Endothelial cell of hepatic sinusoid (primary cell): ENCODE data around the gene ENDOV.

Experiments
- in situ Hi-C: cut with HindIII; loops from 2 replicates; pipeline ENCODE4 v1.10.0; 2017; ENCODE audit warnings: low sequenced_read_pairs

Gene ENDOV

DNA sequence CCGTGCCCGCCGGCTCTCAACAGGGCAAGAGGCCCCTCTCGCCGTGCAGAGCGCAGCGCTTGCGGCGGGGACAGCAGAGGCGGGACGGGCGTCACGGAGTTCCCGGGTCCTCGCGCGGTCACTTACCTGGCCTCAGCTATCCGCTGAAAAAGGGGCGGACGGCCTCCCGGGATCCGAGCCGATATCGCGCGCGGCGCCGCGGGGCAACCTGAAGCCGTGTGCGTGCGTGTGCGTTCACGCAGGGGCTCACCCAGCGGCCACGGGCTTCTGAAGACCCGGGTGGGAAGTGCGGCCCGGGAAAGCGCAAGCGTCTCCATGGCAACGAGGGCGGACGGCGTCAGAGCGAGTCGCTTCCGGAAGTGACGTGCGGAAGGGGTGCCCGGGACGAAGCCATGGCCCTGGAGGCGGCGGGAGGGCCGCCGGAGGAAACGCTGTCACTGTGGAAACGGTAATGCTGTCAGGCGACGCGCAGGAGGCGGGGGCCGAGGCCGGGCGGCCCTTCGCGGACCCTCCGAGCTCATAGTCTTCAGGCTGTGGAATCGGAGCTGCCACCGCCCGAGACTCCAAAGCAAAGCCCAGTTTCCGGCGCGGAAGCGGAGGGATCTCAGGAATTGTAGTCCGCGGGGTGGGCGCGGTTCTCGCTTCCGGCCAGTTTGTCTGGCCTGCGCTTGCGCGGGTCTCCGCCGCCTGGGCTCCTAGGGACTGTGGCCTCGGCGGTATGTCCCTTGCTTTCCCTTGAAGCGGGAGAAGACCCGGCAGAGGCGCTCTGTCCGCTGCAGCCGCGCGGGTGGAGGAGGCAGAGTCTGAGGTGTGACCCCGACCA is at the start of gene ENDOV:
ENDOV (plus strand) TSS at position 365 of the 823 bp plus-strand sequence; CDS start at position 393, 28 bp downstream.
- in situ Hi-C loops = loop anchor here (10.0 kb wide), 1 partner anchor 110 kb away; no protein-coding TSS in a partner anchor

DNA sequence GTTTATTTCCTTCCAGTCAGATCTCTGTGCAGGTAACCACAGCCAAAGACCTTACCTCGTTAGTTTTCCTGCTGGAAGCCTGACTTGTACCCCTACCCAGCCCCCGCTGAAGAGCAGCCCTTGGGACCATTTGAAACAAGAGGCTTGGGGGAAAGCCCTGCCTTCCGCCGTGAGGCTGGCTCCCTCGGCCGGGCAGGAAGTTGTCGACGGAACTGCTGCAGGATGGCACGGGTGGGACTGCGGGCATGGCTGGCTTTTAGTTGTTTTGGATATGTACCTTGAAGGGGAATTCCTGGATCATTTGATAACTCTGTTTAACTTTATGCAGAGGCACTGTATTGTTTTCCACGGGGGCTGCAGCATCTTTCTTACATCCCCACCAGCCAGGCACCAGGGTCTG is 49.0 kb upstream of the ENDOV start:
- in situ Hi-C loops = no loop called here

DNA sequence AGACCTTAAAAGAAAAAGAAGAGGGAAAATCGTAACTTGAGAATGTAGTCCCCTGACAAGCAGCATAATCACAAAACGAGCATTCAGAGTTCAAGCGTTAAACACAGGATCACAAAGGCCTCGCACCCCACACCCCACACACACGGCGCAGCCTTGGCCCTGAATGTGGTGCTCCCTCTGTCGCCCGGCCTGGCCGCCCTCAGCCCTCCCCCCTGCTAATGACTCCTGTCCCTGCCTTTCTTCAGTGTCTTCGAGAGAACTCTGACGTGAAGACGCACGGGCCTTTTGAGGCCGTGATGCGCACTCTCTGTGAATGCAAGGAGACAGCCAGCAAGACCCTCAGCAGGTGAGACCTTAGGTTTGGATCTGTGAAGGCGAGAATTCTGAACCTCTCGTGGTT is 47.5 kb upstream of the ENDOV start:
- in situ Hi-C loops = no loop called here

DNA sequence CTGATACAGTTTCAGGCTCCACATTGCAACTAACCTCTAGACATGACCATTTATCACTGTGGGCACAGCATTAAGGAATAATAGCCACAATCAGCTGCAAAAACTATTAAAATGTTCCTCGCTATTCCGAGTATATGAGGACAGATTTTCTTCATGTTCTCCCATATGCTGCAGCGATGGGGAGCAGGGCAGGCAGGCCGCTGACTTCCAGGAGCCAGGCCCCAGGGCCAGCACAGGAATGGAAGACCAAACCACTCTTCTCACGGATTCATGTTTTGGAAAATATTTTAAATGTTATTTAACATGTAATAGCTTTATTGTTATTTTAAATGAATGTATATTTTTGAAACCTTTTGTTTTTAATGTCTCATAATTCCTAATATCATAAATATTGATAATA is 43.8 kb upstream of the ENDOV start:
- in situ Hi-C loops = no loop called here

DNA sequence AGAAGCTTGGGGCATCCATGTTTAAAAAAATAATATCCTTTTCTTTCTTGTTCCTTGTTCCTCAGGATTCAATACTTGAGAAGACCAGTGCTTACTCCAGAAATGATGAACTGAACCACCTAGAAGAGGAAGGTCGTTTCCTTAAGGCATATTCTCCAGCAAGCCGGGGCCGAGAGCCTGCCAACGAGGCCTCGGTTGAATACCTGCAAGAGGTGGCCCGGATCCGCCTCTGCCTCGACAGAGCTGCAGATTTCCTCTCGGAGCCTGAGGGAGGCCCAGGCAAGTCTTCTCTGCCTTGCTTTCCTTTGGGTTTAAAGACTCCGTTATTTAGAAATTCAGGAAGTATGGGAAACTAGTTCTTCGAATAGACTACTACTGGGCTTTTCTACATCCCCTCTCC is 42.5 kb upstream of the ENDOV start:
- in situ Hi-C loops = no loop called here

DNA sequence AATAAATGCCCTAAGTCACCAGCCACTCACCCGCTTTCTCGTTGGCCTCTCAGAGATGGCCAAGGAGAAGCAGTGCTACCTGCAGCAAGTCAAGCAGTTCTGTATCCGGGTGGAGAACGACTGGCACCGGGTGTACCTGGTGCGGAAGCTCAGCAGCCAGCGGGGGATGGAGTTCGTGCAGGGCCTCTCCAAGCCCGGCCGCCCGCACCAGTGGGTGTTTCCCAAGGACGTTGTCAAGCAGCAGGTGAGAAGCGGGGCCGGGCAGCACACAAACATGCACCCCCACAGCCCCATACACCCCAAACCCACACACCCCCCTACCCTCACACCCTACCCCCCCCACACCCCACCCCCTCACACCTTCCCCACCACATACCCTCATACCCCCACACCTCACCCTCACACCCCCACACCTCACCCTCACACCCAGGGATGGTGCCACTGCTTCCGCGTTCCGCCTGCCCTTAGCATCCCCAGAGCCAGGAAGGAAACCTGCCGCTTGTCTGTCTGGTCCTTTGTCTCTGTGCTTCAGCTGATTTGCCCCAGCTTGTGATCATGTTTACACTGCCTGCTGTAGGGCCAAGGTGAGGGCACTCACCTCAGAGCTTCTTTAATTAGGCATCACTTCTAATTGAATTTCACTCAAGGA is 41.9 kb upstream of the ENDOV start:
- in situ Hi-C loops = no loop called here

DNA sequence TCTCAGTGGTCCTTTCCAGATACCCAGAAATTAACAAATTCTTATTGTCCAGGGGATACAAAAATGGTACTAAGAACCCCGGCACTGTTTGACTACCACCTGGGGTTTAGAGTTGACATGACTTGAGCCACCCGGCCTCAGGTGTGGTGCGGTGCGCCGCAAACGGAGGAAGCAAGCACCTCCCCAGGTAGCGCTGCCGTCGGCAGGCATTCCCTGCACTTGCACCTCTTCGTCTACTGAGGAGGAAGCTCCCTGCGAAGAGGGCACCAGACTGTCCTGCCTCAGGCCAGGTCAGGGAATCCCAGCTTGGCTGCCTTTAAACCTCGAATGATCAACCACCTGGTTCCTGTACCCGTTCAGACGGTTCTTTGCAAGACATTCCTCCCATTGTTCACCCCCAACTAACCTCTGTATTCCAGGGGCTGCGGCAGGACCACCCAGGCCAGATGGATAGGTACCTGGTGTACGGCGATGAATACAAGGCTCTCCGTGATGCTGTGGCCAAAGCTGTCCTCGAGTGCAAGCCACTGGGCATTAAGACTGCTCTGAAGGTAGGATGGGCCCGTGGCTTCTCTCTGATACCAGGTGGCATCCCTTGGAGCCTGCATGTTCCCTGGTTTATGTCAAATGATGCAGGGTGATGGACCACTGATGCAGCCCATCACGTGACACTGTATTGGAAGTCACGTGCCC is 40.8 kb upstream of the ENDOV start:
- in situ Hi-C loops = no loop called here

DNA sequence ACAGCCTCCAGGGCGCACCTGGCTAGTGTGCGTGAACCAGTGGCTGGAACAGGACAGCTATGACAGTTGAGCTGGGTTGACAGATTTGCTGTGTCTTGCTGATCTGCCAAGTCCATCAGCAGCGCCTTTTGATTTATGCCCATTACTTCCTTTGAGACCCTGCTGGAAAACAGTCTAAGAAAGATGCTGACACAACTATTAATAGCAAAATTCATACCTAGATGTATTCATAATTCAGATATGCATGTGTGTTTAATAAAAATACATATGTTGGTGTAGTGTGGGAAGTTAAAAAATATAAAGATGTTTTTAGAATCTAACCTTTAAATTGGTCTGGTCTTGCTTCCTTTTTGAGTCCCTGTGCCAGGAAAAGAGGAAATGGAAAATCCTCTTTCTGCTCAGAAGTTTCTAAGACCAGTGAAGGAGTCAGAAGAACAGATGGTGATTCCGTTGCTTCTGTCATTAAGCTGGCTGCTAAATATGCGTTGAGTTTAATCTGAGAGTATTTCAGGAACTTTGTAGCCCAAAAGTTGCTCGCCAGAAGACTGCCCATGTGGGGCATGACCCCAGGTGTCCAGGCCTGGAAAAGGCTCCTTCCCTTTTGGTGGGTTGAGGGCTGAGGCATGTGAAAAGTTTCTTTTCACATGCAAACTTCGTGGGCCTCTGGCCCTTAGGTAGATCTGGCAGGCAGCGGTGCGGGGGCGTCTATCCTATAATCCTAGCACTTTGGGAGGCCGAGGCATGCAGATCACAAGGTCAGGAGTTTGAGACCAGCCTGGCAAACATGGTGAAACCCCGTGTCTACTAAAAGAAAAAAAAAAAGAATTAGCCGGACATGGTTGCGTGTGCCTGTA is 40.0 kb upstream of the ENDOV start:
- in situ Hi-C loops = loop anchor here (5.0 kb wide), 1 partner anchor 48 kb away; no protein-coding TSS in a partner anchor

DNA sequence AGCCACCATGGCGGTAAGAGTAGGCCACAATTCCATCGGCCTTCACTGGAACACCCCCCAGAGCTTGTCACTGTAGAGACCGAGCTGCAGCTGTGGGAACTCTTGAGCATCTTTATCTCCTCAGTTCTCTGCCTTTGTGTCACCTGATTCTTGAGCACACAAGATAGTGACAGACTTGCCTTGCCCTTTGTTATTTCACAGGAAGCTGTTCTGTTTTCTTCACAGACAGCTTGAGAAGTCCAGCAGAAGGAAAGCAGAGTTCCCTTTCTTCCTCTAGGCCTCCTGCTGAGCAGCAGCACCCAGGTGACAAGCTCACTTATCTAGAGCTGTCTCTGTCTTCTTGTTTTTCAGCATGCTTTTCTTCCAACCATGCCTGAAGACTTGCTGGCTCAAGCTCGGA is 38.4 kb upstream of the ENDOV start:
- in situ Hi-C loops = loop anchor here (5.0 kb wide), 1 partner anchor 49 kb away; no protein-coding TSS in a partner anchor

DNA sequence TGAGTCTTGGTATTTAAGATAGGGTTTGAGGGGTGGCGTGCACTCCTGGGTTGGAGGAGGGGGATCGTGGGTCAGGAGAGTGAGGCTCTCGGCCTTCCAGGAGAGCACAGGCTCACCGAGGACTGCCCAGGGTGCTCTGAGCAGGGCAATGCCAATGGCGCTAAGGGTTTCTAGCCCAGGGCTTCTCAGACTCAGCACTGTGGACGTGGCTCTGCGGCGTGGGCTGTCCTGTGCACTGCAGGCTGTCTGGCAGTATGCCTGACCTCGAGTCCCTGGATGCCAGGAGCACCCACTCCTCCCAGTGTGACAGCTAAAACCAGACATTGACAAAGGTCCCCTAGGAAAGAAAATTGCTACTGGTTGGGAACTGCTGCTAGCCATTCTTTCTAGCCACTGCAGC is 37.2 kb upstream of the ENDOV start:
- in situ Hi-C loops = loop anchor here (5.0 kb wide), 1 partner anchor 50 kb away; no protein-coding TSS in a partner anchor

DNA sequence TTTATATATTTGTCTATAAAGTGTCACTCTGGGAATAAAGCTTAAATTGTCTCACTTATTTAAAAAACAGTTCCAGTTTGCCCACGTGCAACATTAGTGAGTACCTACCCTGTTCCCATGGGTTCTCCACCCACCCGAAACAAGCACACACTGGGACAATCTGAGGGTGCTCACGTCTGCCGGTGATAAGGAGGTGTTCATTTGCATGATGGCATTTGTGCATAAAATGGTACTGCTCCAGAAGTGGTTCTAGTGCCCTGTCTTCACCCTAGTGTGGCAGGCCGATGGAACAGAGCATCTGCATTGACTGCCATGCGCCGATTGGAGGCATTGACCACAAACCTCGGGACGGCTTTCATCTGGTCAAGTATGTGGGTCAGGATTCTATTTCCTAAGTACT is 35.6 kb upstream of the ENDOV start:
- in situ Hi-C loops = loop anchor here (5.0 kb wide), 1 partner anchor 52 kb away; no protein-coding TSS in a partner anchor

DNA sequence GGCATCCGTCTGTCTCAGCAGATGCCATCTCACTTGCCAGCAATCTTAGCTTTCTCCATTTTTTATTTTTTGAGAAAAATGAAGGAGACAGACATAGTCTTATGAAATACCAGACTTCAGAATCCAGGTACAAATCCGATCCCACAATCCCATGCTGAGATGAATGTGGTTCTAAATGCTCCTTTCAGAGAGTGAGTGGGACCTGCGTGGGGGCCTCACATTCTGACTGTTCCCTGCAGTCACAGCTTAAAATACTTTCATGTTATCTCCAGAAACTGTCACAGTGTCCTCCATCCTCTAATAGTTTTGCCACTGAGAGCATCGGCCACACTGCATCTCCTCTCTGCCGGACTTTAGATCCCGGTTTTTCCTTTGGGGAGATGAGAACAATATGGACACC is 34.9 kb upstream of the ENDOV start:
- in situ Hi-C loops = no loop called here

DNA sequence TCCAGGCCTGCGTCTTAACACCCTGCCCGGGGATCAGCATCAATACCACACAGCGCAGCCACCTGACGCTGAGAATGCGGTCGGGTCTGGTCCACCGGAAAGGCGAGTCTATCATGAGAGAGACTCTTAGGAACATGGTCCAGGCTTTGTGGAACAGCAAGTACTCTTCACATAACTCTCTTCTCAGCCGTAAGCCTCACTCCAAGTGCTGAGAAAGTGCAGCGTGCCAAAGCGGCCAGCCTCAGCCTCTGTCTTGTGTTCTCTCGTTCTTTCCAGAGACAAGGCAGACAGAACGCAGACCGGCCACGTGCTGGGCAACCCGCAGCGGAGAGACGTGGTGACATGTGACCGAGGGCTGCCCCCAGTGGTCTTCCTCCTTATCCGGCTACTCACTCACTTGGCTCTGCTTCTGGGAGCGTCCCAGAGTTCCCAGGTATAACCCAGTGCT is 34.4 kb upstream of the ENDOV start:
- in situ Hi-C loops = no loop called here

DNA sequence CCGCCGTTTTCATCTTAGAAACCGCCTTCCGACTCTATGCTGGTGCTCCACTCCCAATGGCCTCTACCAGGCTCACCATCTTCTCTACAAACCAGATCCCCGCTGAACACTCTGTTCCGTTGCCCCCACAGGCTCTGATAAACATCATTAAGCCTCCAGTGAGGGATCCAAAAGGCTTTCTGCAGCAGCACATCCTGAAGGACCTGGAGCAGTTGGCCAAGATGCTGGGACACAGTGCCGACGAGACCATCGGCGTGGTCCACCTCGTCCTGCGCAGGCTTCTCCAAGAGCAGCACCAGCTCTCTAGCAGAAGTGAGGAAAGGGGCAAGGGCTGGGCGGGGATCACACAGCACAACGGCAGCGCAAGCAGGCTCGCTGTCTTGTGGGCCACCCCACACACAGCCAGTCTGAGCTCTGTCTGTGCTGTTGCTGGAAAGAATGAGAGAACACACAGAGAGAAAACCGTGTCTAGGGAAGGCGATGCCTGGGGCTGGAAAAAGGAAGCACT is 33.5 kb upstream of the ENDOV start:
- in situ Hi-C loops = no loop called here

DNA sequence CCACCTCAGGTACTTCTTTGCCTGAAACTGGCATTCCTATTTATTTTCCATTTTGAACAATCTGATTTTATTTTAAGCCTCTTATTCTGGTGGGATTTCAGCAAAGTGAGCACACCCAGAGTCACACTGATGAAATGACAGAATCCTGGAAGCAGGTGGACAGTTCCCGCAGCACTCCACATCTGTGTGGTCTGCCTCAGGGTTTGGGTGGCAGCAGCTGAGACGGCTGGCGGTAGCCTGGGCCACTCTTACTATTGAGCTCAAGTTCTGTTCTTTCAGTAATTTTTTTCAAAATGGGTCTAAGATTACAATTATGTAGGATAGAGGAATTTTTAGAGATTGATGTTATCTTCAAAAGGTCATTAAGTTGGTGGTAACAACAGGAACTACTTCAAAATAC is 32.5 kb upstream of the ENDOV start:
- in situ Hi-C loops = no loop called here

DNA sequence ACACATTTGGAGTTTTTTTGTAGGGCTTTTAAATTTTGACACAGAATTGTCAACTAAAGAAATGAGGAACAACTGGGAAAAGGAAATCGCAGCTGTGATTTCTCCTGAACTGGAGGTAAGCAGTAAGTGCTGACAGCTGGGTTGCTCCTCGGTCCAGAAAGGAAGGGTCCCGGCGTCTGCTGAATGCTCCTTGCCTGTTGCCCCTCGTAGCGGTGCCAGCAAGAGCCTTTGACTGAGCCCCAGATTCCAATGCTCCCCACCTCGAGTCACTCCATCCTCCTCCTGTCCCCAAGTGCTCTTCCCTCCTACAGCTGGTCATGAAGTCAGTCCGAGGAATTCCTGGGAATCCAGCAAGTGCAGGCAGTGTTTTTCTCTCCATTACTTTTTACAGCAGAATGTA is 32.0 kb upstream of the ENDOV start:
- in situ Hi-C loops = no loop called here

DNA sequence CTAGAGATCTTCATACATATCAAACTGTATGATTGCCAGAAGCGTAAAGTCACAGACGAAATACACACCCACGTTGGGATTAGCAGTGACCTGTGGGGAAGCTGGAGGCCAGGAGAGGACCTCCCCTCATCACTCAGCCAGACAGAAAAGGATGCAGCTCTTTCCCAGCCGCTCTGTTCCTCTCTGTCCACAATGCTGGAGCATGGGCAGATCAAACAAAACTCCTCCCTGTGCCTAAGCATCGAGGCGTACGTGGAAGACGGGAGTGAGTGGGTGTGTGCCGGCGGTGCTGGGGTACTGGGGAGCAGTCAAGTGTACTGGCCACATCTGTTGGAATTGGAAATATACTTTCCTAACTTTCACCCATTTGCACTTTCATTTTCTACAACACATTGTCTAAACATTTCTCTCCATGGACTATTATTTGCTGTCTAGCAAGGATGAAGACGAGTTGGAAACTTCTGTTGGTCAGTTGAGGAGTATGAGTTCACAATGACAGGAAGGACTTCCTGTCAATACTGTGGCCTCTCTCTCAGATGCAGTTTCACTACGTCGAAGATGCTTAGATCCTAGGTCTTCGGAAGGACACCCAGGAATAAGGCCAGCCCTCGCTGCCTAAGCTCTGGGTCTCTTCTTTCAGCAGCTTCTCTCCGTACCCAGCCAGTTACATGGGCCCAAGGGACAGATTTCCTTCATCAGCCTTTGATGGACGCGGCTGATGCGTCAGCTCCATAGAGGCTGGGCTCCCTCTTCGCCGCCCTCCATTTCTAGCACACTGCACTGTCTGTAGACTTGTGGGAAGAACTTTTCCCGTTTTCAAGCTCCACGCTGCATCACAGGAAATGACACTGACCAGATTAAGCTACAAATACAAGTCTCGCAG is 30.6 kb upstream of the ENDOV start:
- in situ Hi-C loops = no loop called here

DNA sequence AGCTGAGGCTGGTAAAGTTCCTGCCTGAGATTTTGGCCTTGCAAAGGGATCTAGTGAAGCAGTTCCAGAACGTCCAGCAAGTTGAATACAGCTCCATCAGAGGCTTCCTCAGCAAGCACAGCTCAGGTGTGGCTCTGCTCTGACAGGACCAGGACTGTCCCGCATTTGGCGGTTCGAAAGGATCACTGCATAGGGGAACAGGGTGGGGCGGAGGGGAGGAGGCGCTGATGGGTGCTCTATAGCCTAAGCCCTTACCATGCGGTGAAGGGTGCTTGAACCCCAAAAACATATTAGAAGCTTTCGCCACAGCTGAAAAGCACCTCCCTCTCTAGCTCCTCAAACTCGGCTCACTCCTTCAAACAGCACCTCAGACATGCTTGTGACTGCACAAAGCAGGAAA is 29.9 kb upstream of the ENDOV start:
- in situ Hi-C loops = no loop called here

DNA sequence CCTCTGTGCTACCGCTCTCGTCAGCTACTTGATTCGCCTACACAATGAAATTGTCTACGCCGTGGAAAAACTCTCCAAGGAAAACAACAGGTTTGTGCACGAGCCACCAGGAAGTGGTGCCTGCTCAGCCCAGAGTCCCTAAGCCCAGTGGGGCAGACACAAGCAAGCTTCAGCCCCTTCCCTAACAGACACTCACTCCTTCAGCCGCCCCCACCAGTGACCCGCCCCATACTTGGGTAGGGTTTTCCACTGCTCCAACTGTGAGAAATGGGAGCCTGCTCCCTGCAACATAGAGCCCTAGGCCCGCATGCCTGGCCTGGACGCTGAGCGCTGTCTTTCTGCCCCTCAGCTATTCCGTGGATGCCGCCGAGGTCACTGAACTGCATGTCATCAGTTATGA is 28.6 kb upstream of the ENDOV start:
- in situ Hi-C loops = no loop called here
